Neuronal stem cell (in vitro differentiated cells): ENCODE data around the gene TVP23A.

Experiments used
- DNase-seq: peaks from one replicate; pipeline ENCODE4 v3.0.0-alpha.2; 2013; ENCODE audit warnings: low spot score
- H2AFZ ChIP-seq: one replicate; pipeline ENCODE4 v1.6.1; 2013; ENCODE audit warnings: mild to moderate bottlenecking, low read length, inconsistent platforms
- H2AK5ac ChIP-seq: 2 replicates; pipeline ENCODE4 v1.6.1; 2013; ENCODE audit warnings: low read depth, mild to moderate bottlenecking, inconsistent platforms, low read length, moderate library complexity, mixed read lengths
- H2BK120ac ChIP-seq: 2 replicates; pipeline ENCODE4 v1.6.1; 2013; ENCODE audit warnings: low read depth, mild to moderate bottlenecking, inconsistent platforms, low read length, moderate library complexity, mixed read lengths
- H2BK12ac ChIP-seq: one replicate; pipeline ENCODE4 v1.6.1; 2013; ENCODE audit warnings: low read length, inconsistent platforms
- H2BK15ac ChIP-seq: 2 replicates; pipeline ENCODE4 v1.6.1; 2013; ENCODE audit warnings: mild to moderate bottlenecking, low read length, inconsistent platforms, mixed read lengths
- H2BK5ac ChIP-seq: one replicate; pipeline ENCODE4 v1.6.1; 2013; ENCODE audit warnings: inconsistent platforms, mild to moderate bottlenecking, low read length, moderate library complexity
- H3K14ac ChIP-seq: one replicate; pipeline ENCODE4 v1.6.1; 2013; ENCODE audit warnings: low read length, inconsistent platforms
- H3K18ac ChIP-seq: 2 replicates; pipeline ENCODE4 v1.6.1; 2013; ENCODE audit warnings: low read length, inconsistent platforms
- H3K23ac ChIP-seq: 2 replicates; pipeline ENCODE4 v1.6.1; 2013; ENCODE audit warnings: low read depth, mild to moderate bottlenecking, mixed read lengths, low read length, inconsistent platforms; ENCODE audit not compliant: poor library complexity
- H3K27ac ChIP-seq: replicated peaks from 3 replicates; pipeline ENCODE4 v1.5.1; 2013; ENCODE audit warnings: low read length, inconsistent platforms
- H3K27me3 ChIP-seq, 3 experiments: 2 replicates each; pipeline ENCODE4 v1.6.1; 2013; ENCODE audit warnings: low read length in 3 of 3, mild to moderate bottlenecking in 2 of 3, inconsistent platforms in 1 of 3, low read depth in 1 of 3, mixed read lengths in 1 of 3, moderate library complexity in 1 of 3; ENCODE audit not compliant: control insufficient read depth in 3 of 3, insufficient read depth in 3 of 3
- H3K36me3 ChIP-seq, 2 donors: replicated peaks in 1 of 2; 2 replicates each; pipeline ENCODE4 v1.6.1; 2013; ENCODE audit warnings: low read length in 2 of 2; ENCODE audit not compliant: control insufficient read depth in 2 of 2, insufficient read depth in 2 of 2
- H3K4ac ChIP-seq: 2 replicates; pipeline ENCODE4 v1.6.1; 2013; ENCODE audit warnings: inconsistent platforms, mild to moderate bottlenecking, low read length, moderate library complexity
- H3K4me1 ChIP-seq, 2 donors: 1 replicate in 1 of 2; 2 replicates in 1 of 2; pipeline ENCODE4 v1.6.1; 2013; ENCODE audit warnings: low read length in 2 of 2, low read depth in 1 of 2; ENCODE audit not compliant: control insufficient read depth in 2 of 2, insufficient read depth in 1 of 2
- H3K4me2 ChIP-seq: one replicate; pipeline ENCODE4 v1.6.1; 2013; ENCODE audit warnings: mild to moderate bottlenecking, low read length, inconsistent platforms; ENCODE audit not compliant: insufficient read depth, poor library complexity, severe bottlenecking
- H3K4me3 ChIP-seq, 2 donors: 2 replicates each; pipeline ENCODE4 v1.5.1; 2013; ENCODE audit warnings: low read length in 2 of 2, mild to moderate bottlenecking in 2 of 2, inconsistent platforms in 1 of 2, moderate library complexity in 1 of 2
- H3K79me1 ChIP-seq: one replicate; pipeline ENCODE4 v1.6.1; 2013; ENCODE audit warnings: low read depth, mild to moderate bottlenecking, inconsistent platforms, low read length, moderate library complexity
- H3K9ac ChIP-seq: one replicate; pipeline ENCODE4 v1.6.1; 2013; ENCODE audit warnings: mild to moderate bottlenecking, low read depth, low read length, inconsistent platforms; ENCODE audit not compliant: poor library complexity
- H3K9me3 ChIP-seq, 2 donors: replicated peaks in 1 of 2; 2 replicates each; pipeline versions ENCODE3 to v1.6.1; 2013; ENCODE audit warnings: low read length in 2 of 2, mild to moderate bottlenecking in 2 of 2, inconsistent platforms in 1 of 2, low read depth in 1 of 2, mixed read lengths in 1 of 2, moderate library complexity in 1 of 2; ENCODE audit not compliant: control insufficient read depth in 2 of 2, insufficient read depth in 1 of 2
- H4K8ac ChIP-seq: one replicate; pipeline ENCODE4 v1.6.1; 2013; ENCODE audit warnings: low read depth, mild to moderate bottlenecking, inconsistent platforms, low read length, moderate library complexity
- H4K91ac ChIP-seq: one replicate; pipeline ENCODE4 v1.6.1; 2013; ENCODE audit warnings: low read length, low read depth, mild to moderate bottlenecking, inconsistent platforms; ENCODE audit not compliant: poor library complexity
- WGBS, 2 donors: extraction: QIAGEN DNeasy Blood & Tissue Kit; methylation state at CpG; one replicate each; pipeline ENCODE4 v1.1.7; 2013; ENCODE audit warnings: missing lambda C conversion rate in 2 of 2, mixed read lengths in 1 of 2; ENCODE audit not compliant: insufficient read length in 2 of 2, insufficient replicate concordance in 1 of 2; ENCODE audit errors: extremely low coverage in 2 of 2; 5-methylcytosine and 5-hydroxymethylcytosine counted together

TVP23A gene

DNA sequence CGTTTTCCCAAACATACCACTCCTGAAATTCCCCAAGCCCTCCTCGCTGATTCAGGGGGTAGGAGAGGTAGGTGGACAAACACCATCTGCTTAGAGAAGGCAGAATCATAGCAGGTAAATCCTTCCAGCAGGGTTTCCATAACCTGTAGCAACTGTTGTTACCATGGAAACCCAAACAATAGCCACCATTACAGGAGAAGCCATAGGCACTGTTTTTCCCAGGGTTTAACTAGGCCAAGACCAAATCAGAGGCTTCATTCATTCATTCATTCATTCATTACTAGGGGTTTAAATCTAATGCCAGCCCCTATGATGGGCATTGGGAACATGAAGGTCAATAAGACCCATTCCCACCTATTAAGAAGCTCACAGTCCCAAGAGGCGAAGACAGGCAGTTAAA lies 32.9 kb upstream of the TVP23A start:
- no peak overlapping the region for H2BK15ac ChIP-seq
- no peak overlapping the region for H3K4me2 ChIP-seq
- H3K23ac ChIP-seq, result no peak overlapping the region
- no peak overlapping the region for H2AK5ac ChIP-seq
- H4K91ac ChIP-seq, result no peak overlapping the region
- H2AFZ ChIP-seq, result no peak overlapping the region
- peaks cover 0 to 3% (median 0%) of the 10 kb centered on the region in 3 experiments for H3K27me3 ChIP-seq
- H3K9ac ChIP-seq, result no peak overlapping the region
- H3K14ac ChIP-seq, result no peak overlapping the region
- H2BK12ac ChIP-seq, result no peak overlapping the region
- no peak overlapping the region for H3K18ac ChIP-seq
- no peak for DNase-seq
- H2BK5ac ChIP-seq, result no peak overlapping the region
- no peak overlapping the region for H3K27ac ChIP-seq
- H3K9me3 ChIP-seq, result no peaks in the 10 kb centered on the region
- no peaks in the 10 kb centered on the region for H3K36me3 ChIP-seq
- no peak overlapping the region for H3K4me3 ChIP-seq
- peaks cover under 1% of the 10 kb centered on the region for H3K79me1 ChIP-seq
- H2BK120ac ChIP-seq, result no peak overlapping the region
- WGBS, 2 donors, result no CpG with 5 or more reads among the region's 3 CpGs
- H3K4ac ChIP-seq, result no peak overlapping the region
- no peak overlapping the region for H4K8ac ChIP-seq
- no peaks in the 10 kb centered on the region for H3K4me1 ChIP-seq

DNA sequence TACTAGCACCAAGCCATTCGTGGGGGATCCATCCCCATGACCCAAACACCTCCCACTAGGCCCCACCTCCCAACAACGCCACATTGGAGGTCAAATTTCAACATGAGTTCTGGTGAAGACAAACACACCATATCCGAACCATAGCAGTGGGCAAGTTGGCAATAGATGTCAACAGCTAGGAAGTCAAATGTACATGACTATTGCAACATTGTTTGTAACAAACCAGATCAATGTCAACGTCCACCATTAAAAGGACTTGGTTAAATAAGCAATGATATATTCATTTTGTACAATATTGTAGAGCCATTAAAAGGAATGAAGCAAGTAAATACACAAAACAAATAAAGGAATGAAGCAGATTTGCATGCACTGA lies 31.9 kb upstream of the TVP23A start:
- Histone ChIP-seq H2BK12ac (no peak overlapping the region), H3K4me1 (no peaks in the 10 kb centered on the region), H3K27ac (no peak overlapping the region), H4K91ac (no peak overlapping the region), H3K4me2 (no peak overlapping the region), H2BK5ac (no peak overlapping the region), H2AK5ac (no peak overlapping the region), H2AFZ (no peak overlapping the region), H3K14ac (no peak overlapping the region), H2BK120ac (no peak overlapping the region), H3K9ac (no peak overlapping the region), H3K18ac (no peak overlapping the region), H3K23ac (no peak overlapping the region), H3K9me3 (no peaks in the 10 kb centered on the region), H4K8ac (no peak overlapping the region), H2BK15ac (no peak overlapping the region), H3K36me3 (no peaks in the 10 kb centered on the region), H3K4me3 (no peak overlapping the region), H3K4ac (no peak overlapping the region), H3K27me3 (peaks cover 0 to 3% (median 0%) of the 10 kb centered on the region in 3 experiments), H3K79me1 (peaks cover 1% of the 10 kb centered on the region)
- DNase-seq, result no peak
- WGBS, 2 donors, result no CpG with 5 or more reads among the region's 4 CpGs

DNA sequence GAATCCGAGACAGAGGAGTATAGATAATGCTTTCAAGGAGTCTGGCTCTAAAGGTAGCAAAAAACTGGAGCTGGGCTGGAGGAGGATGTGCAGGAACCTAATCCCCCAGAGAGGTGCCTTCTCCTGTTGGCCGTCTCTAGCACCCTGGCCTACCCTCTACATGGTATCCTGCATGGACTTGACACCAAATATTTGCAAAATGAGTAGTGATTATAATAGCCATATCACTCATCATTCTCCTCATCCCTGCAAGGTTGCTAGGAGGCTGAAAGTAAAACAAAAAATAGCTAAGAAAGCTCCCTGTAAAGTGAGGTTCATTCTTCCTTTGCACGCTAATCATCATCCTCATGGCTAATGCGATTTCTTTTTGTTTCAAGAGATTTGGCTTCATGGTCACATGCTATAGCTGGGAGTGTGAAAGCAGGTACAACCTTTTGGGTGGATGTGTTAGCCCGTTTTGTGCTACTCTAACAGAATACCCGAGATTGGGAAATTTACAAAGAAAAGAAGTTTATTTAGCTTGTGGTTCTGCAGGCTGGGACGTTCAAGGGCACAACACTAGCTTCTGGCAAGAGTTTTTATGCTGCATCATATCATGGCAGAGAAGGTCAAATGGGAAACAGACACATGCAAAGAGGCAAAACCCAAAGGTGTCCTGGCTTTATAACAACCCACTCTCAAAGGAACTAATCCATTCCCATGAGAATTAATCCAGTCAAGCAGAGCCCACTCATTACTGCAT lies 31.3 kb upstream of the TVP23A start:
- no peak overlapping the region for H2BK120ac ChIP-seq
- no peaks in the 10 kb centered on the region for H3K9me3 ChIP-seq
- H3K27ac ChIP-seq, result no peak overlapping the region
- H3K14ac ChIP-seq, result no peak overlapping the region
- H3K18ac ChIP-seq, result no peak overlapping the region
- no peak overlapping the region for H3K4me3 ChIP-seq
- H3K79me1 ChIP-seq, result peaks cover 1% of the 10 kb centered on the region
- no peaks in the 10 kb centered on the region for H3K36me3 ChIP-seq
- no peak overlapping the region for H4K8ac ChIP-seq
- no peaks in the 10 kb centered on the region for H3K4me1 ChIP-seq
- H2BK15ac ChIP-seq, result no peak overlapping the region
- no peak for DNase-seq
- no peak overlapping the region for H2BK12ac ChIP-seq
- no peak overlapping the region for H3K4me2 ChIP-seq
- H2AK5ac ChIP-seq, result no peak overlapping the region
- WGBS, 2 donors, result no CpG with 5 or more reads among the region's 7 CpGs
- H3K9ac ChIP-seq, result no peak overlapping the region
- no peak overlapping the region for H2AFZ ChIP-seq
- H2BK5ac ChIP-seq, result no peak overlapping the region
- peaks cover 0 to 3% (median 0%) of the 10 kb centered on the region in 3 experiments for H3K27me3 ChIP-seq
- no peak overlapping the region for H3K23ac ChIP-seq
- H4K91ac ChIP-seq, result no peak overlapping the region
- H3K4ac ChIP-seq, result no peak overlapping the region

DNA sequence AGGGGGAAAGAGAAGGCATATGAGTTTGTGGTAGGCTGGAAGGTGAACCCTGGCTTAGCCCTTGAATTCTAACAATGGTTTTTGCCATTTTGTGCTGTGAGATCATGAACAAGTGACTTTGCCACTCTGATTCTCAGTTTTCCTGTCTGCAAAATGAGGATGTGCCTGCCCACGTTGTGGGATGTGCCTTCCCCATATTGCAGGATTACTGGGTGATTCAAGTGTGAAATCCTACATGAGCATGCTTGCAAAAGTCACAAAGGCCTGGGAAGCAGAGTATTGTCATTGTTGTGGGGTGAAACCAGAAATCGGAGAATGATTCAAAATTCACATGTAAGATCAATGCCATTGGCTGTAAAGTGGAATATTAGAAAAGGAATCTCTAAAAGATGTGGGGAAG lies 28.6 kb upstream of the TVP23A start:
- Histone ChIP-seq H3K9ac (no peak overlapping the region), H2BK5ac (no peak overlapping the region), H3K9me3 (no peaks in the 10 kb centered on the region), H3K4ac (no peak overlapping the region), H3K36me3 (no peaks in the 10 kb centered on the region), H3K23ac (no peak overlapping the region), H3K4me3 (no peak overlapping the region), H3K4me2 (no peak overlapping the region), H2BK15ac (no peak overlapping the region), H4K91ac (no peak overlapping the region), H2BK120ac (no peak overlapping the region), H3K4me1 (no peaks in the 10 kb centered on the region), H3K14ac (no peak overlapping the region), H4K8ac (no peak overlapping the region), H3K79me1 (peaks cover 1% of the 10 kb centered on the region), H3K27ac (no peak overlapping the region), H2BK12ac (no peak overlapping the region), H2AFZ (no peak overlapping the region), H3K18ac (no peak overlapping the region), H2AK5ac (no peak overlapping the region), H3K27me3 (peaks cover 0 to 3% (median 0%) of the 10 kb centered on the region in 3 experiments)
- WGBS, 2 donors, result no CpG with 5 or more reads among the region's 2 CpGs
- no peak for DNase-seq
